Activated T-cell treated with anti-CD3 and anti-CD28 coated beads, Interleukin-2, amount 50 U/mL, for 72 hours (primary cell): ENCODE data around the gene CCNJL. TPM values are rescaled to one million over a fixed set of nuclear protein-coding genes. Genes with fewer than 3 reads are reported as not detected.

ENCODE experiments used
- ATAC-seq, 2 donors: fragments of 150-1000 bp; cut with Tn5 transposase; replicated peaks in 1 of 2; 2 replicates each; pipeline ENCODE4 v1.10.0; 2021; ENCODE audit warnings: moderate library complexity in 2 of 2, mild to moderate bottlenecking in 1 of 2
- DNase-seq, 2 donors: peaks; one replicate each; pipeline ENCODE4 v3.0.0; 2021 to 2022; ENCODE audit warnings: mixed read lengths in 1 of 2
- H3K27ac Mint-ChIP-seq: one replicate; pipeline ENCODE4 v1.8.0; 2022; ENCODE audit warnings: mild to moderate bottlenecking, moderate library complexity, mixed read lengths
- H3K27me3 Mint-ChIP-seq: one replicate; pipeline ENCODE4 v1.8.0; 2022; ENCODE audit warnings: low read depth, mixed read lengths
- H3K36me3 Mint-ChIP-seq, 2 donors: one replicate each; pipeline ENCODE4 v1.8.0; 2022; ENCODE audit warnings: mixed read lengths in 2 of 2, mild to moderate bottlenecking in 1 of 2; ENCODE audit not compliant: insufficient read depth in 2 of 2
- H3K4me1 Mint-ChIP-seq: one replicate; pipeline ENCODE4 v1.8.0; 2022; ENCODE audit warnings: low read depth, mixed read lengths
- H3K4me3 Mint-ChIP-seq, 2 donors: one replicate each; pipeline ENCODE4 v1.8.0; 2022; ENCODE audit warnings: mild to moderate bottlenecking in 2 of 2, mixed read lengths in 2 of 2, moderate library complexity in 2 of 2
- H3K9me3 Mint-ChIP-seq, 2 donors: one replicate each; pipeline ENCODE4 v1.8.0; 2022; ENCODE audit warnings: mixed read lengths in 2 of 2
- total RNA-seq, 2 donors: library from RNA; stranded (reverse); gene quantifications; one replicate each; pipeline ENCODE4 v1.2.3, GENCODE V29; 2022

The CCNJL gene
- total RNA-seq, 2 donors from 2014 or later = not detected

DNA sequence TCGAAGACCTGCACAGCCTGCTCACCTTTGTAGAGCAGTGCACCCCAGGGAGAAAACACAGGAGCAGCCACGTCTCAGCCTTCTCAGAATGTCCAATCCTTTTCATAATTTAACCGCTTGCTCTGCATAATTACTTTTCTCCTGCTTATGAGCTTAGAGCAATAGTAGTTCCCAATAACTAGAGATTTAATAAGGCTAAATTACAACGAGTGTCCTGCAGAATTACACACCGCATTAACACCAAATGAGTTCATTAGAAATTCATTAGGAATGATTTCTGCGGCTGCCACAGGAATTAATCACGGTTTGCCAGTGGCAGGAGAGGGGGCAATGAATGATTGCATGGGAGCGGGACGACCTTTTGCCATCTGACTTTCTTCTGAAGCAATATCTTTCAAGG is 101.8 kb downstream of the CCNJL start:
- no peaks in the 10 kb centered on the region for H3K27me3 Mint-ChIP-seq
- ATAC-seq (no peak), DNase-seq (no peak)
- no peak overlapping the region for H3K4me3 Mint-ChIP-seq
- H3K4me1 Mint-ChIP-seq = no peaks in the 10 kb centered on the region
- H3K36me3 Mint-ChIP-seq = no peaks in the 10 kb centered on the region
- no peak overlapping the region for H3K27ac Mint-ChIP-seq
- H3K9me3 Mint-ChIP-seq = no peaks in the 10 kb centered on the region

DNA sequence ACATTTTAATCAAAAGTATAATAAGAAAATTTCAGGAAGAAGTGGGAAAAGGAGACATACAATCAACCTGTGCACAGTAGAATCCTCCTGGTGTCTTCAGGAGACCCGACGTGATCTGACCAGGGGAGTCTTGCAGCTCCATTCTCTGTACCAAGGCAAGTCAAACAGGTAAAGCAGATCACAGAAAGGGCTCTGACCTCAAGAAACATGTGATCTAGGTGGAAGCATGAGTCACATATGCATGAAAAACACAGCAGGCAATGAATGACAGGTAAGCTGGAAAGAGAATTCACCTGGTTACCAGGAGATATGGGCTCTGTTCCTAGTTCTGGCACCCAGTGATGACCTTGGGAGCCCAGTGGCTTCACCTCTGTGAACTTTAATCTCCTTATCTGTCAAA is 102.4 kb downstream of the CCNJL start:
- ATAC-seq (peak; percentile 52 to 55), DNase-seq (no peak)
- Mint-ChIP-seq H3K27ac (no peak overlapping the region), H3K9me3 (no peaks in the 10 kb centered on the region), H3K27me3 (no peaks in the 10 kb centered on the region), H3K4me1 (no peaks in the 10 kb centered on the region), H3K4me3 (no peak overlapping the region), H3K36me3 (no peaks in the 10 kb centered on the region)

- H3K9me3 Mint-ChIP-seq = no peaks in the 10 kb centered on the region
- H3K27me3 Mint-ChIP-seq = no peaks in the 10 kb centered on the region
- ATAC-seq = no peak
- H3K27ac Mint-ChIP-seq = no peak overlapping the region
- no peaks in the 10 kb centered on the region for H3K4me1 Mint-ChIP-seq
- DNase-seq = no peak
- no peaks in the 10 kb centered on the region for H3K36me3 Mint-ChIP-seq
- no peak overlapping the region for H3K4me3 Mint-ChIP-seq
Measured at GRCh38 chr5:160207061-160207460, 105.3 kb downstream of the CCNJL start.

Other genes with a start within 250 kb of the CCNJL start
- gene PWWP2A, start 193.1 kb downstream of the CCNJL start, total RNA-seq = 10 to 100 TPM; 14.9 to 21.3 TPM
- not detected for gene FABP6, start 83.1 kb downstream of the CCNJL start, total RNA-seq
- not detected for gene C1QTNF2, start 58.1 kb upstream of the CCNJL start, total RNA-seq
- under 1 TPM; 0.46 to 0.89 TPM for gene FAM200C, start 87.5 kb upstream of the CCNJL start, total RNA-seq
- 10 to 100 TPM; 50.9 to 55.7 TPM for gene SLU7, start 106.5 kb upstream of the CCNJL start, total RNA-seq
- 100 to 1,000 TPM; 112 to 137 TPM for gene PTTG1, start 109.3 kb upstream of the CCNJL start, total RNA-seq